ENCODE results near the gene TNFSF12. TPM values are rescaled to one million over a fixed set of nuclear protein-coding genes. Genes with fewer than 3 reads are reported as not detected.

Gene TNFSF12
- total RNA-seq, 2 experiments from 2014 or later: 93.7 to 100 TPM

DNA sequence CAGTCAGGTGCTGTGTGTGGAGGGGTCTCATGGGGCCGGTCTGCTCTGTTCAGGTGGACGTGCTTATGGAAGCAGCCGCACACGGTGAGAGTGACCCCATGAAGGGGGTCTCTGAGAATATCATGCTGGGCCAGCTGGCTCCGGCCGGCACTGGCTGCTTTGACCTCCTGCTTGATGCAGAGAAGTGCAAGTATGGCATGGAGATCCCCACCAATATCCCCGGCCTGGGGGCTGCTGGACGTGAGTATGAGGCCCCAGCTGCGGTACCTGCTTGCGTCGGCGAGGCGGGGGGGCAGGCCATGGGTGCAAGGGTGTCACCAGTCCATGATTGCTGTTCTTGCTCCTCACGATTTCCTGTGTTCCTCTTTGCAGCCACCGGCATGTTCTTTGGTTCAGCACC lies 36.8 kb upstream of the TNFSF12 start:
- ATAC-seq: no peak
- CTCF ChIA-PET: interaction anchor here (11.0 kb wide), 1 partner anchor 47 kb away, joined by 264 read pairs; the partner anchor contains the start of genes SENP3 and TNFSF13
- H3K36me3 Mint-ChIP-seq (ENCODE audit: low read depth): peaks cover 63% of the 10 kb centered on the region

GRCh38 chr17:7512824-7513540 lies 35.9 kb upstream of the TNFSF12 start:
- Mint-ChIP-seq H3K36me3 (ENCODE audit: low read depth) (peaks cover 57% of the 10 kb centered on the region), H3K4me3 (no peak overlapping the region), H3K27me3 (ENCODE audit: low read depth) (no peaks in the 10 kb centered on the region), H3K4me1 (ENCODE audit: low read depth) (peaks cover 4% of the 10 kb centered on the region), H3K9me3 (ENCODE audit: insufficient read depth) (no peaks in the 10 kb centered on the region), H3K27ac (no peak overlapping the region)
- no peak for ATAC-seq
- POLR2A ChIA-PET: interaction anchor here (0.6 to 1.6 kb wide), 4 partner anchors 13 to 76 kb away, joined by 3 to 14 read pairs (median 4); partner anchors contain the start of gene SENP3
- CTCF ChIA-PET: interaction anchor here (1.0 to 11.0 kb wide), 10 partner anchors 10 to 175 kb away, joined by 3 to 264 read pairs (median 14); partner anchors contain the start of genes SENP3, SHBG, SOX15 and TMEM102
- DNase-seq: no peak

More for the DNA sequence above, 36.8 kb upstream of the TNFSF12 start:
- peaks cover 4% of the 10 kb centered on the region for H3K4me1 Mint-ChIP-seq (ENCODE audit: low read depth)
- H3K9me3 Mint-ChIP-seq (ENCODE audit: insufficient read depth): no peaks in the 10 kb centered on the region
- no peak overlapping the region for H3K27ac Mint-ChIP-seq
- POLR2A ChIA-PET: interaction anchor here (0.7 kb wide), 1 partner anchor 49 kb away, joined by 3 read pairs; no protein-coding TSS in a partner anchor
- H3K4me3 Mint-ChIP-seq: no peak overlapping the region
- no peak for DNase-seq
- H3K27me3 Mint-ChIP-seq (ENCODE audit: low read depth): no peaks in the 10 kb centered on the region

DNA sequence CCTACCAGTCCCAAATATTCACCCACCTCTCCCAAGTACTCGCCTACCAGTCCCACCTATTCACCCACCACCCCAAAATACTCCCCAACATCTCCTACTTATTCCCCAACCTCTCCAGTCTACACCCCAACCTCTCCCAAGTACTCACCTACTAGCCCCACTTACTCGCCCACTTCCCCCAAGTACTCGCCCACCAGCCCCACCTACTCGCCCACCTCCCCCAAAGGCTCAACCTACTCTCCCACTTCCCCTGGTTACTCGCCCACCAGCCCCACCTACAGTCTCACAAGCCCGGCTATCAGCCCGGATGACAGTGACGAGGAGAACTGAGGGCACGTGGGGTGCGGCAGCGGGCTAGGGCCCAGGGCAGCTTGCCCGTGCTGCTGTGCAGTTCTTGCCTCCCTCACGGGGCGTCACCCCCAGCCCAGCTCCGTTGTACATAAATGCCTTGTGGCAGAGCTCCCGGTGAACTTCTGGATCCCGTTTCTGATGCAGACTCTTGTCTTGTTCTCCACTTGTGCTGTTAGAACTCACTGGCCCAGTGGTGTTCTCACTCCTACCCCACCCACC lies 34.9 kb upstream of the TNFSF12 start:
- no peak for ATAC-seq
- H3K36me3 Mint-ChIP-seq (ENCODE audit: low read depth): peaks cover 48% of the 10 kb centered on the region
- H3K27me3 Mint-ChIP-seq (ENCODE audit: low read depth): no peaks in the 10 kb centered on the region
- H3K27ac Mint-ChIP-seq: peak overlapping the region; percentile 49
- CTCF ChIA-PET: interaction anchor here (0.6 to 11.0 kb wide), 26 partner anchors 10 to 174 kb away, joined by 3 to 264 read pairs (median 5); partner anchors contain the start of genes MPDU1, SENP3, SHBG and SOX15
- no peaks in the 10 kb centered on the region for H3K9me3 Mint-ChIP-seq (ENCODE audit: insufficient read depth)
- H3K4me3 Mint-ChIP-seq: no peak overlapping the region
- H3K4me1 Mint-ChIP-seq (ENCODE audit: low read depth): peaks cover 4% of the 10 kb centered on the region
- DNase-seq: no peak
- POLR2A ChIA-PET: interaction anchor here (0.7 to 2.9 kb wide), 5 partner anchors 39 to 75 kb away, joined by 3 to 32 read pairs (median 11); partner anchors contain the start of gene SENP3

DNA sequence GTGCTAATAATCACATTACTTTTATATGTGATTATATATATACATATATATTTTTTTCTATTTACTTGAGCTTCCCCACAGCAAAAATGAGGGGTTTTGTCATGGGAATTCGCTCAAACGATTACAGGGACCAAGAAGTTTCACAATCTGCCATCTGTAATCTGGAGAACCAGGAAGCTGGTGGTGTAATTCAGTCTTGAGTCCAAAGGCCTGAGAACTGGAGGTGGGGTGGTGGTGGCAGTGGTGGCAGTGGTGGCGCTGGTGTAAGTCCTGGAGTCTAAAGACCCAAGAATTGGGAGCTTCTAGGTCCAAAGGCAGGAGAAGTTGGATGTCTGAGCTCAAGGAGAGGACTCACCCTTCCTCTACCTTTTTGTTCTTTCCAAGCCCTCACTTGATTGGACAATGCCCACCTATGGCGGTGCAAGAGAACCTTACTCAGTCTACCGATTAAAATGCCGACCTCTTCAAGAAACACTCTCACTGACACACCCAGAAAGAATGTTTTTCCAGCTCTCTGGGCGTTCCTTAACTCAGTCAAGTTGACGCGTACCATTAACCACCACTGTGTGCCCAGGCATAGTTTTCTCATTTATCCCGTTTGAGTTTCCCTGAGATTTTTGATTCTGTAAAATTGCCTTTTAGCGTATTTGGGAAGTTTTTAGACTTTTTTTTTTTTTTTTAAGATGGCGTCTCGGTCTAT lies 32.8 kb upstream of the TNFSF12 start:
- ATAC-seq (no peak), DNase-seq (no peak)
- POLR2A ChIA-PET: interaction anchor here (2.4 to 2.9 kb wide), 2 partner anchors 36 to 44 kb away, joined by 11 to 32 read pairs; partner anchors contain the start of gene SENP3
- Mint-ChIP-seq H3K4me3 (no peak overlapping the region), H3K36me3 (ENCODE audit: low read depth) (peaks cover 30% of the 10 kb centered on the region), H3K4me1 (ENCODE audit: low read depth) (peaks cover 4% of the 10 kb centered on the region), H3K27me3 (ENCODE audit: low read depth) (no peaks in the 10 kb centered on the region), H3K27ac (no peak overlapping the region), H3K9me3 (ENCODE audit: insufficient read depth) (no peaks in the 10 kb centered on the region)
- CTCF ChIA-PET: interaction anchor here (0.6 to 11.0 kb wide), 12 partner anchors 10 to 172 kb away, joined by 3 to 264 read pairs (median 12); partner anchors contain the start of genes SENP3, SOX15, TMEM102 and TNFSF12

DNA sequence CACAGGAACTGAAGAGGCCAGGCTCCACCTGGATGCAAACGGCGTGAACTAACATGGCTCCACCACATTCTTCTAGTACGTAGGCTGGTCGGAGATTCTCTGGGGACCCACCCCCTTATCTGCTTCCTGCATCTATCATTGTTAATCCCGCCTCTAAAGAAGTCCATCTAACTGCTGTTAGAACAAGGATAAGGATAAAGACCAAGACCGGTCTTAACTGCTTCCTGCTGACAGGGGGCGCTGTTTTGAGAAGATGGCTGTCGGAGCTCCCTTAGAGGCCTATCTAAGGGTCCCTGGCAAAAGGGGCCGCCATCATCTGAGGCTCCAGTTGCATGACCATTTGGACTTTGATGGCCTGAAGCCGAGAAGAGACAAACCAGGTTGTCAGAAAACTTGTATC lies 25.8 kb upstream of the TNFSF12 start:
- peak; percentile 68 for ATAC-seq
- POLR2A ChIA-PET: interaction anchor here (0.8 kb wide), 1 partner anchor 38 kb away, joined by 3 read pairs; no protein-coding TSS in a partner anchor
- Mint-ChIP-seq H3K27me3 (ENCODE audit: low read depth) (no peaks in the 10 kb centered on the region), H3K27ac (no peak overlapping the region), H3K4me3 (no peak overlapping the region), H3K4me1 (ENCODE audit: low read depth) (peaks cover 6% of the 10 kb centered on the region), H3K9me3 (ENCODE audit: insufficient read depth) (peaks cover 10% of the 10 kb centered on the region), H3K36me3 (ENCODE audit: low read depth) (peaks cover 2% of the 10 kb centered on the region)
- DNase-seq: peak; percentile 58
- CTCF ChIA-PET: interaction anchor here (0.6 to 6.0 kb wide), 18 partner anchors 9 to 167 kb away, joined by 3 to 53 read pairs (median 4); partner anchors contain the start of genes SENP3, SOX15, TMEM102 and TNFSF13

DNA sequence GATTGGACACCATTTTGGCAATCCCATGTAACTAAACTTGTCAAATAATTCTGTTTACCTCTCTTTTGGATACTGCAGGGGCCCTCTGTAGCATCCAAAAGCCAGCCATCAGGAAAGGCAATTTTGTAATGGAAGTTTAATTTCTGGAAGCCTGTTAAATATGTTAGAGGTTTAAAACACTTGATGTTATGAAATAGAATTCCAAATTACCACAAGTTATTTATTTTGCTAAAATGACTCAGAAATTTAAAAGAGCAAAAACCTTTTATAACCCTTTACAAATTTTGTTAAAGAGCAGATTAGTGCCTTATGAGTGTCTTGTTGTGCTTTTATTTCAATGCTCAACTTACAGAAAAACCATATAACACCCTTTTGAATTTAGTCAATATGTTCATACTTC lies 20.0 kb upstream of the TNFSF12 start:
- H3K27me3 Mint-ChIP-seq (ENCODE audit: low read depth): peaks cover 2% of the 10 kb centered on the region
- no peak for ATAC-seq

DNA sequence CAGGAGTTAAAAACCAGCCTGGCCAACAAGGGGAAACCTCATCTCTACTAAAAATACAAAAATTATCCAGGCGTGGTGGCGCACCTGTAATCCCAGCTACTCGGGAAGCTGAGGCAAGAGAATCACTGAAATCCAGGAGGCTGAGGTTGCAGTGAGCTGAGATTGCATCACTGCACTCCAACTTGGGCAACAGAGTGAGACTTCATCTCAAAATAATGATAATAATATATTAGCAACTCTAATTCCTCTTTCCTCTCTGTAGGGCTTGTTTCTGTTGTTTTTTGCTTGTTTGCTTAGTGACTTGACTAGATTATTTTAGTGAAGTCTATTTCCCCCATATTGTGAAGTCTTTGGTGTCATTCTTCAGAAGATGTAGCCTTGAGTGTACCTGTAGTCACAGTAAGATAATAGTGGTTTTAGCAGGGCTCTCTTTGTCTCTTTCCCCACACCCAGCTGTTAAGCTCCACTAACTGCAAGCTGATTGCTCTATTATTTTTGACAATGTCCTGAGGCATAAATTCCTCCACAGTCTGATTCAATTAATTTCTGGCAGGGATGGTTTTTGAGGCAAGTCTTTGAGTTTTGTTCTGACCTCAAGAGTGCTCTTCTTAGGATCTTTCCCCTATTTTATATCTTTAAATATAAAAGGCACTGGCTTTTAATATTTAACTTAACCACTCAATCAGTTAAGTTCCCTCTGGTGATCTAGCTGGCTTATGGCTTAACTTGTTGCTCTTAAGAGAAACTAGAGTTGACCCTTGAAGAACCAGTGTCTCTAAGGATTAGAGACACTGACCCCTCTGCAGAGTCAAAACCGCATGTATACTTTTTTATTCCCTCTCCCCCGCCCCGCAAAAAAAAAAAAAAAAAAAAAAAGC lies 18.6 kb upstream of the TNFSF12 start:
- no peak for DNase-seq
- H3K9me3 Mint-ChIP-seq (ENCODE audit: insufficient read depth): peaks cover 14% of the 10 kb centered on the region
- H3K36me3 Mint-ChIP-seq (ENCODE audit: low read depth): peaks cover 11% of the 10 kb centered on the region
- no peak overlapping the region for H3K4me3 Mint-ChIP-seq
- H3K4me1 Mint-ChIP-seq (ENCODE audit: low read depth): no peaks in the 10 kb centered on the region
- H3K27me3 Mint-ChIP-seq (ENCODE audit: low read depth): peaks cover 6% of the 10 kb centered on the region
- ChIA-PET POLR2A (no interaction called here), CTCF (no interaction called here)
- no peak overlapping the region for H3K27ac Mint-ChIP-seq
- no peak for ATAC-seq

More for the DNA sequence above, 20.0 kb upstream of the TNFSF12 start:
- POLR2A ChIA-PET: no interaction called here
- H3K4me1 Mint-ChIP-seq (ENCODE audit: low read depth): no peaks in the 10 kb centered on the region
- H3K4me3 Mint-ChIP-seq: no peak overlapping the region
- CTCF ChIA-PET: interaction anchor here (1.7 kb wide), 1 partner anchor 32 kb away, joined by 7 read pairs; no protein-coding TSS in a partner anchor
- peaks cover 14% of the 10 kb centered on the region for H3K9me3 Mint-ChIP-seq (ENCODE audit: insufficient read depth)
- DNase-seq: no peak
- no peak overlapping the region for H3K27ac Mint-ChIP-seq
- H3K36me3 Mint-ChIP-seq (ENCODE audit: low read depth): peaks cover 11% of the 10 kb centered on the region

DNA sequence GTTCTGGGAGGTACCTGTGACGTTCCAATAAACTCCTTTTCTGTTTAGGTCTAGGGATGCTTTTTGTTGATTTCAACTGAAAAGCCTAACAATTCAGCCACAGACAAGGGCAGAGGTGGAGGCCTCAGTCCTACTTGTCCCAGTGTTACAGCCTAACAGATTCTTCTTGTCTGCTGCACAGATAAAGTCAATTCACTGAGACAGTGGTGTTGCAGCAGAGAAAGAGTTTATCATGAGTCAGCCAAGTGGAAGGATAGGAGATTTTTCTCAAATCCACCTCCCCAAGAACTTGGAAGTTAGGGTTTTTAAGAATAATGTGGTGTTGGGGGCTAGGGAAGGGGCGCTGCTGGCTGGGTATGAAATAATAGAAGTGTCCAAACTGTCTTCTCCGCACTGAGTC lies 10.8 kb upstream of the TNFSF12 start:
- CTCF ChIA-PET: interaction anchor here (0.6 to 1.6 kb wide), 2 partner anchors 15 to 22 kb away, joined by 3 to 6 read pairs; no protein-coding TSS in a partner anchor

GRCh38 chr17:7538891-7539545 lies 9.8 kb upstream of the TNFSF12 start:
- H3K36me3 Mint-ChIP-seq (ENCODE audit: low read depth): no peaks in the 10 kb centered on the region
- ChIA-PET CTCF (interaction anchor here (1.1 kb wide), 1 partner anchor 22 kb away, joined by 5 read pairs; no protein-coding TSS in a partner anchor), POLR2A (no interaction called here)
- peaks cover 20% of the 10 kb centered on the region for H3K27me3 Mint-ChIP-seq (ENCODE audit: low read depth)
- H3K9me3 Mint-ChIP-seq (ENCODE audit: insufficient read depth): peaks cover 11% of the 10 kb centered on the region
- no peak overlapping the region for H3K4me3 Mint-ChIP-seq
- H3K4me1 Mint-ChIP-seq (ENCODE audit: low read depth): no peaks in the 10 kb centered on the region
- ATAC-seq: no peak
- no peak for DNase-seq
- no peak overlapping the region for H3K27ac Mint-ChIP-seq

More for the DNA sequence above, 10.8 kb upstream of the TNFSF12 start:
- no peaks in the 10 kb centered on the region for H3K36me3 Mint-ChIP-seq (ENCODE audit: low read depth)
- ATAC-seq (no peak), DNase-seq (no peak)
- H3K27me3 Mint-ChIP-seq (ENCODE audit: low read depth): peaks cover 15% of the 10 kb centered on the region
- POLR2A ChIA-PET: interaction anchor here (1.1 kb wide), 1 partner anchor 54 kb away, joined by 4 read pairs; the partner anchor contains the start of gene POLR2A
- no peak overlapping the region for H3K4me3 Mint-ChIP-seq
- peaks cover 11% of the 10 kb centered on the region for H3K9me3 Mint-ChIP-seq (ENCODE audit: insufficient read depth)
- no peak overlapping the region for H3K27ac Mint-ChIP-seq
- no peaks in the 10 kb centered on the region for H3K4me1 Mint-ChIP-seq (ENCODE audit: low read depth)

DNA sequence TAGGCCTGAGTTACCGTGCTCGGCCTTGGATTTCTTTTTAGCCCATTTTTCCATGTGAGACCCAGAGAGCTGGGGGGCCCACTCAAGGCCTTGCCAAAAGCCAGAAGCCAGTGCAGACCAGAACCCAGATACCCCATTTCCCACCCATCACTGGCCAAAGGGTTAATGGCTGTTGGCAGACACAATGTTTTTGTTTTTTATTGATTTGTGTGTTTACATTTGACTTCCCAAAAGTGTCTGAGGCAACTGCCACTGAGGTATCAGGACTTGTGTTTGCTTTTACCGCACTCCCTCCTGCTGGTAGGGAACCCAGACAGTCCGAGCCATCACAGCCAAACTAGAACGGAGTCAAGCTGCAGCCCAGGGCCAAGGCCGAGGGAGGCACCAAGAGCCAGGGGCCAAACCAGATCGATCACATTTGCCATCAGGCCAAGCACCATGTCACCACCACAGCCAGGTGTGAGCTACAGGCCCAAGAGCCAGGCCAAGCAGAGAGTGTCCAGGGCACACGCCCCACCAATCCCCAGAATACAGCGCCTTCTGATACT lies 7.7 kb upstream of the TNFSF12 start:
- no peaks in the 10 kb centered on the region for H3K4me1 Mint-ChIP-seq (ENCODE audit: low read depth)
- H3K27ac Mint-ChIP-seq: no peak overlapping the region
- no peaks in the 10 kb centered on the region for H3K36me3 Mint-ChIP-seq (ENCODE audit: low read depth)
- ChIA-PET POLR2A (interaction anchor here (0.6 kb wide), 1 partner anchor 145 kb away, joined by 3 read pairs; no protein-coding TSS in a partner anchor), CTCF (interaction anchor here (3.9 kb wide), 1 partner anchor 20 kb away, joined by 21 read pairs; no protein-coding TSS in a partner anchor)
- H3K4me3 Mint-ChIP-seq: no peak overlapping the region
- peaks cover 11% of the 10 kb centered on the region for H3K9me3 Mint-ChIP-seq (ENCODE audit: insufficient read depth)
- ATAC-seq: no peak
- H3K27me3 Mint-ChIP-seq (ENCODE audit: low read depth): peaks cover 15% of the 10 kb centered on the region
- no peak for DNase-seq
